Activated CD4-positive, alpha-beta T cell treated with anti-CD3 and anti-CD28 coated beads, Interleukin-2, amount 10 ng/mL, durations not matched to agents 24 days and 14 days (primary cell): ENCODE data around the gene ELAVL3. TPM values are rescaled to one million over a fixed set of nuclear protein-coding genes. Genes with fewer than 3 reads are reported as not detected.

ENCODE experiments used
- DNase-seq: peaks from one replicate; pipeline ENCODE4 v3.0.0; 2022
- H3K27ac Mint-ChIP-seq: one replicate; pipeline ENCODE4 v1.8.0; 2022; ENCODE audit warnings: mild to moderate bottlenecking, mixed read lengths
- H3K27me3 Mint-ChIP-seq: one replicate; pipeline ENCODE4 v1.8.0; 2022; ENCODE audit warnings: mixed read lengths
- H3K36me3 Mint-ChIP-seq: one replicate; pipeline ENCODE4 v1.8.0; 2022; ENCODE audit warnings: low read depth, mild to moderate bottlenecking, mixed read lengths
- H3K4me1 Mint-ChIP-seq: one replicate; pipeline ENCODE4 v1.8.0; 2021; ENCODE audit warnings: mixed read lengths
- H3K4me3 Mint-ChIP-seq: one replicate; pipeline ENCODE4 v1.8.0; 2022; ENCODE audit warnings: mild to moderate bottlenecking, moderate library complexity, mixed read lengths
- H3K9me3 Mint-ChIP-seq: one replicate; pipeline ENCODE4 v1.8.0; 2021; ENCODE audit warnings: mixed read lengths
- intact Hi-C: fragments of 100-400 bp; cut with micrococcal nuclease; formaldehyde crosslinking; loops from one replicate; pipeline ENCODE4 v1.15.1; 2023
- total RNA-seq: library from RNA; stranded (reverse); gene quantifications from 2 replicates; pipeline ENCODE4 v1.2.3, GENCODE V29; 2022

ELAVL3 gene
- total RNA-seq, 1 donor from 2014 or later: not detected

DNA sequence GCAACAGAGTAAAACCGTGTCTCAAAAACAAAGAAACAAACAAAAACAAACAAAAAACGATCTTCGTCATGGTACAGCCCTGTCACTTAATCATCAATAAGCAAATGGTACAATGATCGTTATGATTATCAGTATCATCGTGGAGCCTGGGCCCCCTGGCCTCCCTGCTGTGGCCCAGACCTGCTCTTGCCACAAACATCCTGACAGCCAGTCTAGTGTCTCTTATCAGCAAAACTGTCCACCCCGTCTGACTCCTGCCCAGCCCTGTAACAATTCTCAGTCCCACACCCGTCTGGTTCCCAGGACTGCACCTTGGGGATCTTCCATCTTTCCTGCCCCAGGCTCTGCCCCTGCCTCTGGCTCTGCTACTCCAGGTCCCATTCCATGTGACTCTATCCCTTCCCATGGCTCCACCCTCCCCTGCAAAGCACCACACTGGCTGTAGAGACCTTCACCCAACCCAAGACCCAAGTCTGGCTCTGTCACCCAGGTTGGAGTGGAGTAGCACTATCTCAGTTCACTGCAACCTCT lies 19.1 kb upstream of the ELAVL3 start:
- intact Hi-C loops: no loop called here
- H3K4me1 Mint-ChIP-seq: peaks cover 12% of the 10 kb centered on the region
- no peak overlapping the region for H3K27ac Mint-ChIP-seq
- peaks cover 17% of the 10 kb centered on the region for H3K36me3 Mint-ChIP-seq
- H3K27me3 Mint-ChIP-seq: no peaks in the 10 kb centered on the region
- H3K9me3 Mint-ChIP-seq: no peaks in the 10 kb centered on the region
- DNase-seq: no peak
- H3K4me3 Mint-ChIP-seq: no peak overlapping the region

DNA sequence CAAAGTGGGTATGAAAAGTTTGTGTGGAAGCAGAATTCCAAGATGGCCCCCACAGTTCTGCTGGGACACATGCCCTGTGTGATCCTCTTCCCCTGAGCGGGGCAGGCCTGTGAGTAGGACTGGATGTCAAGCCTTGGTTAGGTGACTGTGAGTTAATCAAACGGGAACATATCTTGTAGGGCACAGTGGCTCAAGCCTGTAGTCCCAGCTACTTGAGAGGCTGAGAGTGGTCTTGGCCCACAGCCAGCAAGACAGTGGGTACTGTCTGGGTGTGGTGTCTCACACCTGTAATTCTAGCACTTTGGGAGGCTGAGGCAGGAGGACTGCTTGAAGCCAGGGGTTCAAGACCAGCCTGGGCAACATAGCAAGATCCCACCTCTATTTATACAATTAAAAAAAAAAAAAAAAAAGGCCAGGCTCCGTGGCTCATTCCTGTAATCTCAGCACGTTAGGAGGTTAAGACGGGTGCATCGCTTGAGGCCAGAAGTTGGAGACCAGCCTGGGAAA lies 18.4 kb upstream of the ELAVL3 start:
- no peak for DNase-seq
- Mint-ChIP-seq H3K27ac (no peak overlapping the region), H3K27me3 (no peaks in the 10 kb centered on the region), H3K4me1 (peaks cover 5% of the 10 kb centered on the region), H3K9me3 (no peaks in the 10 kb centered on the region), H3K36me3 (peaks cover 15% of the 10 kb centered on the region), H3K4me3 (no peak overlapping the region)
- intact Hi-C loops: no loop called here

DNA sequence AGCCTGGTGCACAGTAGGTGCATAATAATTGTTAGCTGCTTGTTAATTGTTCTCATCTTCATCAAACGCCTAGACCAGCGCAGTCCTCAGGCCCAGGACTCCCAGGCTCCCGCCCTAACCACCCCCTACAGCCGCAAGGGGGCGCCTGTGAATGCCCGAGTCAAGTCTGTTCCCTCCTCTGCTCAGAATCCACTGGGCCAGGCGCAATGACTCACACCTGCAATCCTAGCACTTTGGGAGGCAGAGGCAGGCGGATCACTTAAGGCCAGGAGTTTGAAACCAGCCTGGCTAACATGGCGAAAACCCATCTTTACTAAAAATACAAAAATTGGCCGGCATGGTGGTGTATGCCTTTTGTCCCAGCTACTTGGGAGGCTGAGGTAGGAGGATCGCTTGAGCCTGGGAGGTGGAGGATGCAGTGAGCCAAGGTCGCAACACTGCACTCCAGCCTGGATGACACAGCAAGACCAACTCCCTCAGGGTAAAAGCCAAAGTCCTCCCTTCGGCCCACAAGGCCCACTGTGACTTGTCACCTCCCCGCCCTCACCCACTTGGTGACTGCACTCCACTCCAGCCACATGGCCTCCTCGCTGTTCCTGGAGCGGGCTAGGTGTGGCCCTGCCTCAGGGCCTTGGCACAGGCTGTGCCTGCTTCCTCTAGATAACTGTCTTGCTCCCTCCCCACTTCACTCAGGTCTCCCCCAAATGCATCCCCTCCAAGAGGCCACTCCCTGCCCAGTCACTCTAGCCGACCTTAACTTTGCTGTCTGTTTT lies 15.7 kb upstream of the ELAVL3 start:
- Mint-ChIP-seq H3K4me3 (no peak overlapping the region), H3K27ac (no peak overlapping the region), H3K4me1 (peaks cover 2% of the 10 kb centered on the region), H3K9me3 (no peaks in the 10 kb centered on the region), H3K27me3 (no peaks in the 10 kb centered on the region), H3K36me3 (peaks cover 20% of the 10 kb centered on the region)
- intact Hi-C loops: no loop called here
- DNase-seq: peak; percentile 87

DNA sequence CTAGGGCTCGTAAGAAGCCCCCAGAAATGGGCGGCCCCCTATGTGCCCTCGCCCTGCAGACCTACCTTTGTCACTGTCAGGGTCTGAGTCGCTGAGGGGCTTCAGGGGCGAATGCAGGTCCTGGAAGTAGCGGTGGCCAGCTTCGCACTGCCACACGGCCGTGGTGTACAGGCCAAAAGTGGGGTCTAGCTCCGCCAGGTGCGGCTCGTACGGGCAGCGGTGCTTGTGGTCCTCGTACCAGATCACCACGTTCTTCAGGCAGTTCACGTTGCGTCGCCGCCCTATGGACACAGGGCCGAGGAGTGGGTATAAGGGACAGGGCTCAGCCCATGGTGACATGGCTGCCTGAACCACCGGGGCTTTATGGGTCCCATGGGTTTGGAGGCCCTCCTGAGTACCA lies 15.0 kb upstream of the ELAVL3 start:
- Mint-ChIP-seq H3K9me3 (no peaks in the 10 kb centered on the region), H3K27me3 (no peaks in the 10 kb centered on the region), H3K4me3 (no peak overlapping the region), H3K36me3 (peaks cover 20% of the 10 kb centered on the region), H3K4me1 (peaks cover 2% of the 10 kb centered on the region), H3K27ac (no peak overlapping the region)
- intact Hi-C loops: no loop called here
- DNase-seq: no peak

DNA sequence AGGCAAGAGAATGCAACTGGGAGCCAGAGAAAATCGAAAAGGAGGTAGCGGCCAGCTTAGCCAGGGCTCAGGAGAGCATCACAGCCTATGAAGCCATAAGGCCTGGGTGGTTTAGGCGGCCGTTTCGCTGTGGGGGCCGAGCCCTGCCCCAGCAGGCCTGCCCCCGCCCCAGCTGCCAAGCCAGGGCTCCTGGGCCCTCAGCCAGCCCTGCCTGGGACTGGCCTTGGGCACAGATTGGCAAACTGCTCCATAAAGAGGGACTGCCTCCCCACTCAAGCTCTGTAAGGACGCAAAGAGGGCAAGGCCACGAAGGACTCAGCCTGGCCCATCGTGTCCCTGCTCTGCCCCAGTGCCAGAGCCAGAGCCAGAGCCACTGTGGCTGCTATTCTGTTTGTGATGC lies 14.6 kb upstream of the ELAVL3 start:
- peaks cover 22% of the 10 kb centered on the region for H3K36me3 Mint-ChIP-seq
- no peak overlapping the region for H3K4me3 Mint-ChIP-seq
- H3K27ac Mint-ChIP-seq: no peak overlapping the region
- no peaks in the 10 kb centered on the region for H3K27me3 Mint-ChIP-seq
- intact Hi-C loops: no loop called here
- H3K9me3 Mint-ChIP-seq: no peaks in the 10 kb centered on the region
- peaks cover 2% of the 10 kb centered on the region for H3K4me1 Mint-ChIP-seq
- DNase-seq: no peak

DNA sequence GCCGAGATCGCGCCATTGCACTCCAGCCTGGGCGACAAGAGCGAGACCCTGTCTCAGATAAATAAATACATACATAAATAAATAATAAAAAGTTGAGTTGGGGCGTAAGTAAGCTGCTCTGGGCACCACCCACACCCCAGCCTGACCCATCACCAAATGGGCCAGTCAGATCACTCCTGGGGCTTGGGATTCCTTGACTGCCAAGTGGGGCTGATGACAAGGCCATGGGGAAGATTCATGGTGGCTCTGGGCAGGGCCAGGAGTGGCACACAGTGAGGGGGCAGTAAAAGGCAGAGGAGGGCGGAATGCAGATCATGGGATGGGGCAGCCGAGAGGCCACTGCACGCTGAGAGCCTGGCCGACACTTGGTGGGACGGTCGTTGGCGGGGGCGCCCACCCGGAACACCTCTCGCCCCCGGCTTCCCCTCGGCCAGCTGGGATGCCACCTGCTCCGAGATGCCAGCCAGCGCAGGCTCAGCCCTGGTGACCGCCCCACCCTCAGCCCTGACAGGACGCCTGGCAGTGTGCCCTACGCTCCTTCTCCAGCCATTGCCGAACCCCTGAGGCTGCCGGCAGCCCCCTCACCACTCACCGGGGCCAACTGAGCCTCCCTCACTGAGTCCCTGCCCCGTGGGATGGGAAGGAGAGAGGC lies 13.9 kb upstream of the ELAVL3 start:
- Mint-ChIP-seq H3K9me3 (no peaks in the 10 kb centered on the region), H3K4me1 (no peaks in the 10 kb centered on the region), H3K27ac (no peak overlapping the region), H3K4me3 (no peak overlapping the region), H3K27me3 (no peaks in the 10 kb centered on the region), H3K36me3 (peaks cover 22% of the 10 kb centered on the region)
- intact Hi-C loops: no loop called here
- DNase-seq: no peak

DNA sequence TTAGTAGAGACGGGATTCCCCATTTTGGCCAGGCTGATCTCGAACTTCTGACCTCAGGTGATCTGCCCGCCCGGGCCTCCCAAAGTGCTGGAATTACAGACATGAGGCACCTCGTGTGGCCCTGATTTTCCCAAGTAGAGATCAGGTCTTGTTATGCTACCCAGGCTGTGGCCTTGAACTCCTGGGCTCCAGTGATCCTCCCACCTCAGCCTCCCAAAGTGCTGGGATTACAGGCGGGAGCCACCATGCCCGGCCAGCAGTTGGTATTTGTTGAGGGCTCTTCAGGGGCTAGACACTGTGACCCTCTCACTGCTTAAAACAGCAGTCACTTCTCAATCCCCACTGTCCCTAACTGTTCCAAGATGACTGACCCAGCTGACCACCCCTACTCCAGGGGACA lies 8.5 kb upstream of the ELAVL3 start:
- Mint-ChIP-seq H3K36me3 (peaks cover 22% of the 10 kb centered on the region), H3K4me3 (no peak overlapping the region), H3K27ac (no peak overlapping the region)

DNA sequence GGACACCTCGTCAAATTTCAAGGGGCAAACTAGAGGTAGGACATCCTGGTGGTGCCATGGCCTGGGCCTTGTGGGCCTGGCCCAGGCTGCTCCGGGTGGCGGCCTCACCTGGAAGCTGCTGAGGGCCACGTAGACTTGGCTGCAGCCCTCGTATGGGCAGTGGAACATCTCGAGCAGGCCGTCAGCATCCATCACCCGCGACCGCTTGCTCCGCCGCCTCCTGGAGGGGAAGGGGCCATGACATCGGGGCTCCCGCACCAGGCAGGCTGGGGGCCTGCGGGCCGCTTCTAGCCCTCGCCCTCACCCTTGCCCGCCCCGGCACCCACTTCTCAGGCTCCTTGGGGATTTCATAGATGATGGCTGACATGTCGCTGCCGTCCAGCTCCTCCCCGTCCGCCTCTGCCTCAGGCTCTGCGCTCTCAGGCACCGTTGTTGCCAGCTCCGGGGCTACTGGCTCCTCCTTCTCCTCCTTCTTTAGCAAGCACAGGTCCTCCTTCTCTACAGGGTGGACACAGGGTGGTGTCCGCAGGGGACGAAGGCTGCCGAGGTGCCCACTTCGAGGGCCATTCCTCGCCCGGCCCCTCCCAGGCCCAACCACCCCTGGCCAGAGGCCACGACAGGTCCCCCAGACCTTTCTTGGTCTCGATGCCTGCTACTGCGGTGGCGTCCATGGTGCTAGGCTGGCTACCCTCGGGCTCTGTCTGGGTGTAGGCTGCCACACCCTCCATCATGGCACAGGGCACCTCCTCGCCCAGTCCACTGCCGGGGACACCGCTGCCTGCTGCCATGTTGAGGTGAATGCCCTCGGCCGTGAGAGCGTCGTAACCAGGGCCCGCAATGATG lies 6.0 kb upstream of the ELAVL3 start:
- Mint-ChIP-seq H3K4me1 (peaks cover 8% of the 10 kb centered on the region), H3K4me3 (no peak overlapping the region), H3K27me3 (peaks cover 2% of the 10 kb centered on the region), H3K9me3 (no peaks in the 10 kb centered on the region), H3K36me3 (peaks cover 20% of the 10 kb centered on the region), H3K27ac (no peak overlapping the region)
- intact Hi-C loops: no loop called here
- no peak for DNase-seq

More for the DNA sequence above, 8.5 kb upstream of the ELAVL3 start:
- H3K4me1 Mint-ChIP-seq: no peaks in the 10 kb centered on the region
- intact Hi-C loops: no loop called here
- DNase-seq: no peak
- H3K9me3 Mint-ChIP-seq: no peaks in the 10 kb centered on the region
- no peaks in the 10 kb centered on the region for H3K27me3 Mint-ChIP-seq

DNA sequence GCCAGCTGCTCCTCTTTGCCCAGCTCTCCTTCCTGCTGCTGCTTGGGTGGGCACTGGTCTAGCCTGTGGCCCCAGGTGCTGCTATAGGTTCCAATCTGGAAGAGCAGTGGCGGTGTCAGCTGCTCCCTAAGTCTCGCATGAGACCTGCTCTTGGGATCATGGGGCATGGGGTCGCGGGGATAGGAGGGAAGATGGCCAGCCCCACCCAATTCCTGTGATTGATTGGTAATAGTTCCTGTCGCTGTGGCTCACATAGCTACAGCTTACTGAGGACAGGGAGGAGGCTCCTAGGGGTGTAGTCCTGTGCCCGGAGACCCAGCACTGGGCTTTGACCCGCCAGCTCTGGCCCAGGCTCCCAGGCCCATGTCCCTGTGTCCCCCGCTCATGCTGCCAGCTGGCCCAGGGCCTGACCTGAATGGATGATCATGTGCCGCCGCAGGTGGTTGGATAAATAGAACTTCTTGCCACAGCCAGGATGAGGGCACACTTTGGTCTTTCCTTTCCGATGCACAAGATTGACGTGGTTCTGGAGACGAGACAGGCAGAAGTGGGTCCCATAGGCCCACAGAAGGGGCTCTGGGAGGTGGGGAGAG lies 4.5 kb upstream of the ELAVL3 start:
- intact Hi-C loops: no loop called here
- H3K36me3 Mint-ChIP-seq: peaks cover 11% of the 10 kb centered on the region
- no peak overlapping the region for H3K4me3 Mint-ChIP-seq
- no peak overlapping the region for H3K27ac Mint-ChIP-seq
- no peaks in the 10 kb centered on the region for H3K9me3 Mint-ChIP-seq
- H3K27me3 Mint-ChIP-seq: peaks cover 11% of the 10 kb centered on the region
- peaks cover 13% of the 10 kb centered on the region for H3K4me1 Mint-ChIP-seq
- DNase-seq: no peak

DNA sequence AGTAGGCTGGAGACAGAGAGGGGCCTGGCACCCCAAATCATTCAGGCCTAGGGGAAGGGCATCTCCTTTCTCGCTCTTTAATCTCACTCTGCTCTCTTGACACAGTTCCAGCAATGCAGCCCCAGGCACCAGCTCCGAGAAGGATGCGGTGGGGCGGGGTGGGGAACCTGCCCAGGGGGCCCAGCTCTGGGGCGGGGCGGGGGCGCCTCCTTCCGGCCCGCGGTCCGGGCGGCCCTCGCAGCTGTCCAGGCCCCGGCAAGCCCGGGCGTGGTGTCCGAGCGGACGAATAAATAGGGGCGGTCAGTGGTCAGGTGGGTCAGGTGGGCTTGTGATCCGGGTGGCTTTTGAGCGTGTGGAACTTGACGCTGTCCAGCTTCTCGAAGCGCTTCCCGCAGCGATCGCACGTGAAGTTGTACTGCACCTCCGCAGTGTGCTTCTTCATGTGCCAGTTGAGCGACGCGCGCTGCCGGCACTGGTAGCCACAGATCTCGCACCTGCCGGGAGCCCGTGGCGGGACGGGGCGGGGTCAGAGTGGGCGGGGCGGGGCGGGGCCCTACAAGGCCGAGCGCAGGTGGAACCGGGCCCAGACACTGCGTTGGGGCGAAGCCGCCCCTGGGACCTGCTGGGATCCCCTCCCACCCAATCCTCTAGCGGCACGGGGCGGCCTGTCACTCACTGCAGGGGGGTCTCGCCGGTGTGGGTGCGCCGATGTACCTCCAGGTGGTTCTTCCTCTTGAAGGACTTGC lies 2.7 kb upstream of the ELAVL3 start:
- H3K4me1 Mint-ChIP-seq: peaks cover 18% of the 10 kb centered on the region
- peaks cover 8% of the 10 kb centered on the region for H3K36me3 Mint-ChIP-seq
- peaks cover 19% of the 10 kb centered on the region for H3K27me3 Mint-ChIP-seq
- intact Hi-C loops: loop anchor here (2.0 to 5.0 kb wide), 2 partner anchors 61 to 191 kb away; no protein-coding TSS in a partner anchor
- no peaks in the 10 kb centered on the region for H3K9me3 Mint-ChIP-seq
- no peak for DNase-seq
- no peak overlapping the region for H3K27ac Mint-ChIP-seq
- H3K4me3 Mint-ChIP-seq: peak overlapping the region; percentile 84

DNA sequence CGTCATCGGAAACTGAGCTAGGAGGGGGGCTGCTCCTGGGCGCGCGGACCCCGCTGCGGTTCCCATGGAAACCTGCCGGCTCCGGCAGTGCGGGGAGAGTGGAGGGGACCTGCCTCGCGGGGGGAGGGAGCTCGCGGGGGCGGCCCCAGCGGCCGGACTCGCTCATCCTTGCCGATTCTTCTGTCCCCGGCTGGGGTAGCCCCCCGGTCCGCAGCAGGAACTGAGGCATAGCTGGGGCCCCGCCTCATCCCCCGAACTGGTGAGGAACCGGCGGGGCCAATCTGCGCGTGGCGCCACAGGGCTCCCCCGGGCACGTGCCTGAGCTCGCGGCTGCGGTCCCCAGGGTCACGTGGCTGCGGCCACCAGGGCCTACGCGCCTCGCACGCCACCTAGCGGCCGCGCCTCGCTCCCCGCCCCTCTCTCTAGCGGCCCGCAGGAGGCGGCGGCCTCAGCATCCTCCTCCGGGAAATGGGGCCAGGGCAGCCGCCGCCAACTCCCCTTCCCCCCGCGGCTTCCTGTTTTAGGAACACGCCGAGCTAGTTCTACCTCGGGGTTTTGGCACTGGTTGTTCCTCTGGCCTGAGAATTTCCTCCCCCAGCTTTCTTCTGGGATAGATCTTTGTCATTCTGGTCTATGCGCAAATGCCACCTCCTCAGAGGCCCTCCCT lies 1.7 kb upstream of the ELAVL3 start:
- peak; percentile 96 for DNase-seq
- Mint-ChIP-seq H3K27ac (peak overlapping the region; percentile 90), H3K36me3 (peaks cover 8% of the 10 kb centered on the region), H3K4me1 (peaks cover 18% of the 10 kb centered on the region), H3K9me3 (no peaks in the 10 kb centered on the region), H3K4me3 (peak overlapping the region; percentile 84), H3K27me3 (peaks cover 29% of the 10 kb centered on the region)
- intact Hi-C loops: loop anchor here (1.0 to 5.0 kb wide), 5 partner anchors 23 to 190 kb away; partner anchors contain the start of genes ODAD3, PRKCSH and ZNF653
